ENCODE data around the gene MFSD11. TPM values are rescaled to one million over a fixed set of nuclear protein-coding genes. Genes with fewer than 3 reads are reported as not detected.

The MFSD11 gene
- total RNA-seq (2022) (21.4 and 23.9 TPM in 2 replicates), Bru-seq, nascent RNA (percentile 61 among the genes with signal in this experiment), BruChase-seq, experiment 1, labeled RNA remaining after a 6-hour chase (percentile 71 among the genes with signal in this experiment), BruChase-seq, experiment 2, labeled RNA remaining after a 2-hour chase (percentile 73 among the genes with signal in this experiment)
- long read RNA-seq, transcript MFSD11-211 (13 exons, 3,612 nt) = major isoform, 6 of 30 reads
- long read RNA-seq, partial matches to known transcripts = 0 of 30 reads
- long read RNA-seq, other reads (novel, unspliced or antisense) = 15 of 30 reads

- peak within 1 kb of the TSS; percentile 93 for H3K4me3 Mint-ChIP-seq (ENCODE audit: low read depth, unreplicated experiment)
- peaks cover 24% of the 10 kb centered on the region for H3K4me1 Mint-ChIP-seq (ENCODE audit: low read depth, unreplicated experiment)
- DNase-seq = peak; percentile 93
- no peak for TF ChIP-seq CTCF (IDR thresholded peaks at IDR 0.05; ENCODE audit: unreplicated experiment)
- H3K27ac Mint-ChIP-seq (ENCODE audit: unreplicated experiment) = peak within 1 kb of the TSS; percentile 89
- H3K27me3 Mint-ChIP-seq (ENCODE audit: unreplicated experiment) = no peaks in the 10 kb centered on the region
- TSS peak; percentile 46 for BruUV-seq (replicated peaks)
- CTCF ChIA-PET = interaction anchor here (0.6 kb wide), 1 partner anchor 327 kb away, joined by 4 read pairs; no protein-coding TSS in a partner anchor
- no peaks in the 10 kb centered on the region for H3K9me3 Mint-ChIP-seq (ENCODE audit: low read depth, unreplicated experiment)
- intact Hi-C loops (cut with micrococcal nuclease; ENCODE audit: unreplicated experiment) = no loop called here
- peaks cover 66% of the 10 kb centered on the region for H3K36me3 Mint-ChIP-seq (ENCODE audit: insufficient read depth, unreplicated experiment)
These were observed at the start of gene MFSD11 for GRCh38 chr17:76737676-76738467. Gene MFSD11 (plus strand): TSS chr17:76738119. CDS start chr17:76738353, 234 bp downstream.

- intact Hi-C loops (cut with micrococcal nuclease; ENCODE audit: unreplicated experiment) = no loop called here
- BruUV-seq (replicated peaks) = no TSS peak
- no peaks in the 10 kb centered on the region for H3K9me3 Mint-ChIP-seq (ENCODE audit: low read depth, unreplicated experiment)
These were observed 49.7 kb upstream of the MFSD11 start for GRCh38 chr17:76688165-76688622.

GRCh38 chr17:76689859-76690258 is 48.1 kb upstream of the MFSD11 start:
- Mint-ChIP-seq H3K36me3 (ENCODE audit: insufficient read depth, unreplicated experiment) (no peaks in the 10 kb centered on the region), H3K27me3 (ENCODE audit: unreplicated experiment) (peaks cover 18% of the 10 kb centered on the region), H3K27ac (ENCODE audit: unreplicated experiment) (no peak overlapping the region), H3K9me3 (ENCODE audit: low read depth, unreplicated experiment) (no peaks in the 10 kb centered on the region), H3K4me1 (ENCODE audit: low read depth, unreplicated experiment) (no peaks in the 10 kb centered on the region), H3K4me3 (ENCODE audit: low read depth, unreplicated experiment) (no peak overlapping the region)
- CTCF ChIA-PET = interaction anchor here (0.7 to 1.3 kb wide), 2 partner anchors 9 to 242 kb away, joined by 4 read pairs; no protein-coding TSS in a partner anchor
- intact Hi-C loops (cut with micrococcal nuclease; ENCODE audit: unreplicated experiment) = no loop called here
- no TSS peak for BruUV-seq (replicated peaks)
- no peak for DNase-seq
- no peak for TF ChIP-seq CTCF (IDR thresholded peaks at IDR 0.05; ENCODE audit: unreplicated experiment)

More at GRCh38 chr17:76688165-76688622, 49.7 kb upstream of the MFSD11 start:
- Mint-ChIP-seq H3K27me3 (ENCODE audit: unreplicated experiment) (peaks cover 18% of the 10 kb centered on the region), H3K4me3 (ENCODE audit: low read depth, unreplicated experiment) (no peak overlapping the region), H3K36me3 (ENCODE audit: insufficient read depth, unreplicated experiment) (no peaks in the 10 kb centered on the region), H3K27ac (ENCODE audit: unreplicated experiment) (no peak overlapping the region), H3K4me1 (ENCODE audit: low read depth, unreplicated experiment) (no peaks in the 10 kb centered on the region)
- CTCF ChIA-PET = no interaction called here
- no peak for DNase-seq
- no peak for TF ChIP-seq CTCF (IDR thresholded peaks at IDR 0.05; ENCODE audit: unreplicated experiment)

GRCh38 chr17:76690596-76691280 is 47.2 kb upstream of the MFSD11 start:
- Mint-ChIP-seq H3K4me3 (ENCODE audit: low read depth, unreplicated experiment) (no peak overlapping the region), H3K9me3 (ENCODE audit: low read depth, unreplicated experiment) (no peaks in the 10 kb centered on the region), H3K27ac (ENCODE audit: unreplicated experiment) (no peak overlapping the region), H3K4me1 (ENCODE audit: low read depth, unreplicated experiment) (peaks cover 7% of the 10 kb centered on the region), H3K36me3 (ENCODE audit: insufficient read depth, unreplicated experiment) (peaks cover 7% of the 10 kb centered on the region), H3K27me3 (ENCODE audit: unreplicated experiment) (peaks cover 20% of the 10 kb centered on the region)
- intact Hi-C loops (cut with micrococcal nuclease; ENCODE audit: unreplicated experiment) = no loop called here
- BruUV-seq (replicated peaks) = no TSS peak
- CTCF ChIA-PET = interaction anchor here (1.3 kb wide), 1 partner anchor 10 kb away, joined by 4 read pairs; no protein-coding TSS in a partner anchor
- TF ChIP-seq CTCF (IDR thresholded peaks at IDR 0.05; ENCODE audit: unreplicated experiment) = no peak
- no peak for DNase-seq

Measured in Calu3 (cell line).